ENCODE data around the gene CEND1. TPM values are rescaled to one million over a fixed set of nuclear protein-coding genes. Genes with fewer than 3 reads are reported as not detected.
A peak's percentile ranks its signal among the peaks of the same experiment; 100 is the strongest.

Gene CEND1
- total RNA-seq, 1 experiment from 2014 or later, result 0.81 TPM

- H4K5ac ChIP-seq (ENCODE audit: insufficient read length, low read depth, low read length), result no peak overlapping the region
- no peak overlapping the region for H3K4me2 ChIP-seq (ENCODE audit: insufficient read depth, insufficient read length, low read length)
- H3K18ac ChIP-seq (ENCODE audit: insufficient read length, low read depth, low read length), result no peak overlapping the region
- H2BK12ac ChIP-seq (ENCODE audit: insufficient read length, low read depth, low read length), result no peak overlapping the region
- no peaks in the 10 kb centered on the region for H3K4me1 ChIP-seq (ENCODE audit: insufficient read depth, low read length)
- H4K20me1 ChIP-seq (ENCODE audit: control insufficient read depth, insufficient read depth, insufficient read length), result no peaks in the 10 kb centered on the region
- no peak overlapping the region for H2BK5ac ChIP-seq (ENCODE audit: insufficient read length, low read length)
- no peak for DNase-seq
- H2BK20ac ChIP-seq (ENCODE audit: low read depth, low read length, poor library complexity, severe bottlenecking), result no peak overlapping the region
- Mint-ChIP-seq H3K9me3 (no peaks in the 10 kb centered on the region), H3K27ac (peak overlapping the region in 1 of 3 experiments; percentile 63; a peak in 1 of 7 replicates), H3K36me3 (ENCODE audit: insufficient read depth in 1 of 3, low read depth in 3 of 3) (peaks cover 16 to 28% (median 18%) of the 10 kb centered on the region in 3 experiments; a peak in 6 of 7 replicates), H3K4me1 (peaks cover 11 to 27% of the 10 kb centered on the region in 2 experiments), H3K27me3 (ENCODE audit: low read depth) (peaks cover 2% of the 10 kb centered on the region; the same call in 1 of the 2 replicates), H3K4me3 (no peak overlapping the region)
- H2AFZ ChIP-seq (ENCODE audit: low read length), result no peak overlapping the region
- no peak overlapping the region for H2BK15ac ChIP-seq (ENCODE audit: low read depth, low read length)
- no peak overlapping the region for H2AK5ac ChIP-seq (ENCODE audit: insufficient read length, low read length)
- no peak overlapping the region for H3T11ph ChIP-seq (ENCODE audit: low read length)
- no CpG with 5 or more reads among the region's 11 CpGs for WGBS (ENCODE audit: extremely low coverage, insufficient read length, low lambda C conversion rate)
- no peak overlapping the region for H2BK120ac ChIP-seq (ENCODE audit: low read depth, low read length, poor library complexity, severe bottlenecking)
- H3K23ac ChIP-seq (ENCODE audit: insufficient read length, low read depth, low read length), result no peak overlapping the region
- no peaks in the 10 kb centered on the region for H3K79me2 ChIP-seq (ENCODE audit: insufficient read depth, low read length)
- peaks cover 5% of the 10 kb centered on the region for H3K23me2 ChIP-seq (ENCODE audit: insufficient read length, low read depth, low read length, poor library complexity, severe bottlenecking)
- H3K56ac ChIP-seq (ENCODE audit: insufficient read length, low read depth, low read length), result no peak overlapping the region
- no peaks in the 10 kb centered on the region for H3K79me1 ChIP-seq (ENCODE audit: insufficient read depth, low read depth, low read length, poor library complexity, severe bottlenecking)
- no peak overlapping the region for H4K8ac ChIP-seq (replicated peaks; ENCODE audit: insufficient read length, low read depth, low read length)
- no peaks in the 10 kb centered on the region for H3K9me3 ChIP-seq (ENCODE audit: control insufficient read depth, low read depth, low read length)
- no peak overlapping the region for H4K91ac ChIP-seq (ENCODE audit: insufficient read length, low read depth, low read length)
- no peak overlapping the region; the same call in 1 of the 2 replicates for H3K14ac ChIP-seq (ENCODE audit: insufficient read depth, low read length)
- no peak overlapping the region for H3K9ac ChIP-seq (ENCODE audit: extremely low read depth, insufficient read length, low read length)
- no peak for TF ChIP-seq CTCF (conservative IDR thresholded peaks at IDR 0.05)
- no peaks in the 10 kb centered on the region for H3K27me3 ChIP-seq (ENCODE audit: insufficient read depth, low read length)
- H3K4ac ChIP-seq (ENCODE audit: low read depth, low read length), result no peak overlapping the region
- H3K27ac ChIP-seq (ENCODE audit: insufficient read length, low read depth, low read length), result no peak overlapping the region
Measured at GRCh38 chr11:816433-816779, 26.5 kb upstream of the CEND1 start.

Measured in H9 (cell line).